GM21717 (cell line): ENCODE measurements around the gene MRPL19.
A peak's percentile ranks its signal among the peaks of the same experiment; 100 is the strongest.
"Not testable (repeated sequence)": the region's sequence is repeated elsewhere in the genome, so short reads cannot be mapped to it uniquely, and the experiment has no call there.

Source experiments
- ATAC-seq: cut with Tn5 transposase; IDR thresholded peaks from one replicate; pipeline ENCODE4 v1.9.1; 2021; ENCODE audit warnings: mild to moderate bottlenecking, moderate library complexity; ENCODE audit not compliant: unreplicated experiment

The MRPL19 gene

DNA sequence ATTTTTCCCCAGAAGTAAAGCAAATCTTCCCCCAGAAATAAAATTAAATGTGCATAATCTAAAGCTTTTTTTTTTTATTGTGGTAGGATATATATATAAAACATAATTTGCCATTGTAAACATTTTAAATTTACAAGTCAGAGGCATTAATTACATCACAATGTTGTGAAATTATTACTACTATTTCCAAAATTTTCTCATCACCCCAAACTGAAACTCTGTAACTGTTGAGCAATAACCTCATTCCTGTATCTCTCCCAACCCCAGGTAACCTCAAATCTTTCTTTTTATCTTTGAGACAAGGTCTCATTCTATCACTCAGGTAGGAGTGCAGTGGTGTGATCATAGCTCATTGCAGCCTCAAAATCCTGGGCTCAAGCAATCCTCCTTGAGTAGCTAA is 11.2 kb downstream of the MRPL19 start:
- no peak for ATAC-seq

DNA sequence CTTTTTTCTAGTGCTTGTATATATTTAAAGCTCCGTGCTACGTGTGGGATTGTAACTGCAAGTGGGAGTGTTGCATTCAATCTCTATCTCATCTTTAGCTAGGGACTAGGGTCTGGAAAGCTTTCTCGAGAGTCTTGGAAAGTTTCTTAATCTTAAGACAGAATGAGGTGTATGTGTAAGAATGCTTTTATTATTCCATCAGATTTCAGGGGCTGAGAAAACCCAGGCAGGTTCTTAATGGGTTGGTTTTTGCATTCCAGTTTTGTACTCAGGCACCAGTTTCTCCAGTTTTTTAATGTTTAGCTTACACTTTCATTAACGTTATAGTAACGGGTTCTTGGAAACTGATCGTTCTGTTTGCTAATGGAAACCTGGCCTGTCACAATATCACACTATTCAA is 20.3 kb downstream of the MRPL19 start:
- ATAC-seq, result no peak

DNA sequence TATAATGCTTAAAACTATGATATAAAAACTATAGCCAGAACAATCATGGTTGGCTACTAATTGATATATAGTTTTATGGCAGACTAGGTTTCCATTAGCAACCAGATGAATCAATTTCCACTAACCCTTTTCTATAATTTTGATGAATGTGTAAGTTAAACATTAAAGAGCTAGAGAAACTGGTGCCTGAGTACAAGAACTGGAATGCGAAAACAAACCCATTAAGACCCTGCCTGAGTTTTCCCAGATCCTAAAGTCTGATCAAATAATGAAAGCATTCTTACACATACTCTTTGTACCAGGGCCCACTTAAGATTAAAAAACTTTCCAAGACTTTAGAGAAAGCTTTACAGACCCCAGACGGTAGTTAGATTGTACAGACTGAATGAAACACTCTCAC is 21.3 kb downstream of the MRPL19 start:
- no peak for ATAC-seq

DNA sequence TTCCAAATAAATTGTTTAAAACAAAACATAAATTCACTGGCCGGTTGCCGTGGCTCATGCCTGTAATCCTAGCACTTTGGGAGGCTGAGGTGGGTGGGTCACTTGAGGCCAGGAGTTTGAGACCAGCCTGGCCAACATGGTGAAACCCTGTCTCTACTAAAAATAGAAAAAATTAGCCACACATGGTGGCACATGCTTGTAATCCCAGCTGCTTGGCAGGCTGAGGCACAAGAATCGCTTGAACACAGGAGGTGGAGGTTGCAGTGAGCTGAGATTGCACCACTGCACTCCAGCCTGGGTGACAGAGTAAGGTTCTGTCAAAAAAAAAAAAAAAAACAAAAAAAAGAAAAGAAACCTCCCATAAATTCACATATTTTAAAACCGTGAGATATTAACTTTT is 28.8 kb downstream of the MRPL19 start:
- not testable (repeated sequence) for ATAC-seq

DNA sequence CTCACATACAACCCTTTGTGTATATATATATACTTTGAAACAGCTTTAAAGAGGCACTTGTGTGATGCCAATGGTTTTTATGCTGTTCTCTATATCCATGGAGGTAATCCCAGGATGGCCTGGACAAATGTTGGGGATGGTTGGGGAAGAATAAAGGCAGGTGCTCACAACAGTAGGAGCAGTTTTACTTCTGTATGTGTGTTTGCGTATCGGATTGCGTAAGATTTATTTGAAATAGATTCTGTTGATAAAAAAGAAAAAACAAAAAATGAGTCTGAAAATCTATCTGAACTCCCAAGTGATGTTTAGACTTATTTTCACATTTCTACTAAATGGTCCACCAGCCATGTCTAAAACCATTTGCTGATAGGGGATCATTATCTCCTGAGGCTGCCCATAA is 29.3 kb downstream of the MRPL19 start:
- no peak for ATAC-seq

DNA sequence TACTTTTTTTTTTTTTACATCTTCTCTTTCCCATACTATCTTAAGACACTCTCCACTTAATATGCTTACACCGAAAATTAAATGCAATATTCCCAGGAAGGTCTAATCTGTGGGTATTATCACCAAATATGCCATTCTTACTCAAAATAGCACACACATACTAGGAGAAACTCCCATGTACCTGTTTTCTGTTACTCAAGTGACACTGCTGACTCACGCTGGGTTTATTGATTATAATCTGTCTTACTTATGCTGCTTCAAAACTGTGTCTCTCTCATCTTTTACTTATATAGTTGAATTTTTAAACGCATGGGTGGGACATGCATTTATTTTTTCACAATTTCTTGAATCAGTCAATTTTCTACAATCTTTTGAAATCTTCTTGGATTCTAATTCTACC is 29.9 kb downstream of the MRPL19 start:
- ATAC-seq, result no peak

DNA sequence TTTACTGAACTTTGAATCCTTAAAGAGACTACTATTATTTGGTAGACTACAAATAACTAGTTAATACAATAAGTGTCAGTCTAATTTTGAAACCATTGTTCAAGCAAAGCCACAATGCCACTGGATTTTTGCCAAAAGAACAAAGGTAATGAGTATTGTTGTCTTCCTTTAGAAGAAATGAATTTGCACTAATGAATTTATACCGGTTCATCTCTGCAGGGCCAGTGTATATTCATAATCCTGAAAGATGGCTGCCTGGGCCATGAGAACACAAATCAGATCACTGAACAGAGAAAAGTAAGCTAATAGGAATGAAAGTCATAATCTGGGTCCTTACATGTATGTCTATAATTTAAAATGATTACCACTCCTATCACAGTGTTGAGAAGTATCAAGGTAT is 33.0 kb downstream of the MRPL19 start:
- no peak for ATAC-seq

DNA sequence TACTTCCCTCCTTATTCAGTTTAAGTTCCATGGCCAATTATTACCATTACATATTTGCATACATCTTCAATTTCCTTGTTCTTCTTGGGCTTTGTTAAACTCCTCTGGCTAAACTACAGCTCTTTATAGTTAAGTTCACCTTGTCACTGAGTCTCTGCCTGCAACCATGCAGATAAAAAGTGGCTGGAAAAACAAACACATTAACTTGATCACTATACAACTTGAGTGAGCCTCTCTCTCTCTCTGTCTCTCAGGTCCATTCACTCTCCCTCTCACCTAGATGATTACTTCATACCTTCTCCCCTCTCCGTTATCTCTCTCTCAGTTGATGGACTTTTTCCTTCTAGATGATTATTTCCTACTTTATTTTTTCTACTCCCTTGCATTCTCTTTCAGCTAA is 33.8 kb downstream of the MRPL19 start:
- ATAC-seq, result no peak

DNA sequence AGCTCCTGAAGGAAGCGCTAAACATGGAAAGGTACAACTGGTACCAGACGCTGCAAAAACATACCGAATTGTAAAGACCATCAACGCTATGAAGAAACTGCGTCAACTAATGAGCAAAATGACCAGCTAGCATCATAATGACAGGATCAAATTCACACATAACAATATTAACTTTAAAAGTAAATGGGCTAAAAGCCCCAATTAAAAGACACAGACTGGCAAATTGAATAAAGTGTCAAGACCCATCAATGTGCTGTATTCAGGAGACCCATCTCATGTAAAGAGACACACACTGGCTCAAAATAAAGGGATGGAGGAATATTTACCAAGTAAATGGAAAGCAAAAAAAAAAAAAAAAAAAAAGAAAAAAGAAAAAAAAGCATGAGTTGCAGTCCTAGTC is 36.8 kb downstream of the MRPL19 start:
- ATAC-seq, result not testable (repeated sequence)

DNA sequence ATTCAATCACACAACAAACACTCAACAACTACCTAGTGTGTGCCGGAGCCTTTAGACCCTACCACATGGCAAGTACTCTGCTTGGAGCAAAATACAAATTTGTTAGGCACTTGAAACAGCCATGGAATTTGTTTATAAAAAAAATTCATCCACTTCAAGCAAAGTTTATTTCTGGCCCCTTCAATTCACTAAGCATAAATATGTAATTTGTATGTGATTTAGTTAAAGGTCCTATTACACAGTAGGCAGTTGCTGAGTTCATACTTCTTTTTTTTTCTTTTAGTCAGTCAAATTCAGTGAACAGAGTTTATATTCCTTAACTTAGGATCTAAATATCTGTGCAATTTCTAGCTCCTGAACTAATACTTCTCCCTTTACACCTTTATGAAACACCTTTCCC is 41.6 kb downstream of the MRPL19 start:
- no peak for ATAC-seq

DNA sequence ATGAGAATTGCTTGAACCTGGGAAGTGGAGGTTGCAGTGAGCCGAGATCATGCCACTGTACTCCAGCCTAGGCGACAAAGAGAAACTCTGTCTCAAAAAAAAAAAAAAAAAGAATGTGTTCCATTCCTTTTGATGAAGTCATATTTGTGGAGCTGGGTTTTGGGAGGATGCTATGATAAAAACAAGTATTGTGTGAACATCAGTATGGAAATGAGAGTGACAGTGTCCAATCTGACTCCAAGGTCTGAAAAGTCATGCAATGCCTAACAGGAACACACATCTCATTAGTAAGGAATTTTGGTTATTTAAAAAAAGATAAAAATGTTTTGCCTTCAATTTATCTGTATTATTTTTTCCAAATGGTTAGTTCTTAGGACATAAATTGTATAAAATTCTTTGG is 52.3 kb downstream of the MRPL19 start:
- no peak for ATAC-seq

DNA sequence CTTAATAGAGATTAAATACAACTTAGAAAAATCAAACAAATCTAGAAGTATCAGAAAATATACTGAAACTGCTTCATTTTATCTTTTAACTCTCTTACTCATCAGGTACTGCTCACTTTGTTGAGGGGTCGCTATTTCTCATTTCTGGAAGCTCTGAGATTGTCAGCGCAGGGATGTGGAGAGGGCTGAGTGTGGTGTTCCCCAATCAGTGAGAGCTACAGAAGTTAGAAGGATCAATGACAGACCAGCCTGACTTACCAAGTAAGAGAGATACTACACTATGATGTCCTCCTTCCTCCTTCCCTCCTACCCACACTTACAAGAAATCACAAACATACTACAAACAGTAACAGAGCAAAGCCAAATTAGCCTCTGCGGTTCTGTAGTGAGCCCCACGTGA is 56.0 kb downstream of the MRPL19 start:
- no peak for ATAC-seq

DNA sequence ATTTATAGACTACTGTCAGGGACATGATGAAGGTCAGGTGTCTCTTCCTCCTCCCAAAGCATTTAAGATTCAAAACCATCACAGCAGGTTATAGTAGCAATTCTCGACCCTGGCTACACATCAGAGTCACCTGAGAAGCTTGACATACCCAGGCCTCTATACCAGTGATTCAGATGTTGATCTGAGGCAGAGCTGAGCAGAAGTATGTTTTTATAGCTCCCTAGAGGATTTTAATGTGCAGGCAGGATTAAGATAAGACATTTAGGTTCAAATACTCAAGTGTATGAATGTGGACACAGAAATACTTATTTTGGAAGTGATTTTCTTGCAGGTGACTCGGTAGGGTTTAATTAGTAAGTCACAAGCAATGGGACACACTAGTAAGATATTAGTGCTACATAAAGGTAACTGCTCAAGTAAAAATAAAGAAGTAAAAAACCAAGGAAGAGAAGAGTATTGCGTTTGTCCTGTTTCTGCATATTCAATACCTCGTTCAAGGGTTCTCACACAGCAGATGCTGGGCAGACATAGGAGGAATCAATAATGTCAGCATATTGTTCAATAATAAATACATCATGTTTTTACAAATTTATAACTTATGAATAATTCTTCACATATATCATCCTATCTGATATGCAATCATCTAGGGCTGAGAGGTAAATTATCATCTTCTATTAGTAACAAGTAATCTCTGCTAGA is 57.2 kb downstream of the MRPL19 start:
- no peak for ATAC-seq

DNA sequence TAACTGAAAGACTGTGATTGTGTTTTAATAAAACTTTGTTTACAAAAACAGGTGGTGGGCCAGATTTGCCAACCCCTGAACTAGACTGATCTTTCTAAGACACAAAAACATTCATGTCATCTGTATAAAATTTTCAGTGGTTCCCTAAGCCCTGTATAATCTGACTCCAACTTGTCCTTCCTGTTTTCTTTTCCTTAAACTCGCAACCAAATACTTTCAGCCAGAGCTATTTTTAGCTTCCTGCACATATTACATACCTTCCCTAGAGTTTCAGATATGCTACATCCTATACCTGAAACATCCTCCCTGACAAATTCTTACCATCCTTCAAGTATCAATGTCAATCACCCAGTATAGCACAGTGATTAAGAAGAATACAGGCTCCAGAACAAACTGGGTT is 59.3 kb downstream of the MRPL19 start:
- ATAC-seq, result no peak

DNA sequence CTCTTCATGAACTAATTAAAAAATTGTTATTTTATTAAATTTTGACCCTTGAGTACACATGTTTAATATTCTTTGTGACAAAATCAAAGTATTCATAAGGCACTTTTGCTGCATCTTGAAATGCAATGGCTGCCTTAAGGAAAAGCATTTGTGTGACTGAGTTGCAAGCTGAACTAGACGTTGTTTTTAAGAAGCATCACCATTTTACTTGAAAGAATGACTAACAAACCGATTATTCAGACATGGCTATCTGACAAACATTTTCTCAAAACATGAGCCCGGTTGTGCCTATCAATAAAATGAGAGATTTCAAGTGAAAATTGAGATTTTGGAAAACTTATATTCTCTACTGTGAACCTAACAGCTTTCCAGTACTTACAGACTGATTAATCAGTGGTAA is 61.3 kb downstream of the MRPL19 start:
- ATAC-seq, result no peak

DNA sequence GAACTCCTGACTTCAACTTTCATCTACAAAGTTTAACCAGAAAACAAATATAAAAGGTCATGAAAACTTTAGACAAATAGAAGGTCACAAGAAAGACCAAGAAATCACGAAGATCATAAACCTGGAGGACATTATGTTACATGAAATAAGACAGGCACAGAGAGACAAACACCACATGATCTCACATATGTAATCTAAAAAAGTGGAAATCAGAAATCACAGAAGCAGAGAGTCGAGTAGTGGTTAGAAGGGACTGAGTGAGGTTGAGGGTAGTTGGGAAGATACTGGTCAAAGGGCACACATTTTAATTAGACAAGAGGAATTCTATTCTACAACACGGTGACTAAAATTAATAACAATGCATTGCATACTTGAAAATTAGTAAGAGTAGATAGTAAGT is 62.7 kb downstream of the MRPL19 start:
- no peak for ATAC-seq

DNA sequence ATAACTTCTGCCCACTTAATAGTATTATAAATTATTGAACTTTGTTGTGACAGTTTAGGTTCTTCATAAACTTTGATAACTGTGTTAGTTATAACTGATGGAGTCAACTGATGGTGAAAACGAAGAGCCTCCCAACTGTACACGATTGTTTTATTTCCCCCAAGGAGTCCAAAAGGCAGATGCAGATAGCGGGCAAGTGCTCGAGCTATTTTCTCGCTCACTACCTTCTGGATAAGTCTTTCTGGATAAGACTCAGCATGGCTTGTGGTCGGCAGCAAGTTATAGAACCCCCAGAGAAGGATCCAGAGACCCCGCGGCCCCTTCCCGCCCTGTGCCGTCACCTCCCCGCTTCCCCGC is 63.6 kb downstream of the MRPL19 start:
- ATAC-seq, result peak; percentile 32

DNA sequence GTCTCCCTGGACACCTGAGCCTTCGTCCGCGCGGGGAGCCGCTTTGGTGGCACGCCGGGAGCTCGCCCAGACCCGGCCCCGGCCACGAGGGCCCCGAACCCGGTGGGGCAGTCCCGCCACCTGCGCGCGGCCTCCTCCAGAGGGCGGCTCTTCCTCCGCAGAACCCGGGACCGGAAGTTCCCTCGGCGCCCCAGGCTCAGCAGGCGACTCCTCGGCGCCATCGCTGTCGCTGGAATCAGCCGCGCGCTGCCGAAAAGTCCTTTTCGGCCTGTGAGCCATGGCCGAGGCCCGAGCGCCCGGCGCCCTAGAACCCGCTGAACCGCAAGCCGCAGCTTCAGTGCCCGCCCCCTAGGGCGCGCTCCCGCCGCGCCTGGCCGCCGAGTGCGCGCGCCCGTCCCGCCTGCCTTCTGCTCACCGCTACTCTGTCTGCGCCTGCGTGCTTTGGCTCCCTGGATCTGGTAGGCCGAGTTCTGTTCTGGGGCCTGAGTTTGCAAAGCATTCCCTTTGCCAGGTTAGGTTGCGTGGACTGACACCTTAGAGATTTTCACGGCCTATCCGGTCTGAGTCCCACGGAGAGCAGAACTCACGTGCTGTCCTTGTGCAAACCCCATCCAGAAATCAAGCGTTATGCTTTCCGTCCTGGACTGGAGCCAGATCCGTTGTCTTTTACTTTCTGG is 64.1 kb downstream of the MRPL19 start, which contains the start of gene GCFC2:
Gene GCFC2 (minus strand): TSS at position 339 of the 677 bp plus-strand sequence. CDS start 60 bp downstream, at position 279.
- ATAC-seq, result peak; percentile 93

DNA sequence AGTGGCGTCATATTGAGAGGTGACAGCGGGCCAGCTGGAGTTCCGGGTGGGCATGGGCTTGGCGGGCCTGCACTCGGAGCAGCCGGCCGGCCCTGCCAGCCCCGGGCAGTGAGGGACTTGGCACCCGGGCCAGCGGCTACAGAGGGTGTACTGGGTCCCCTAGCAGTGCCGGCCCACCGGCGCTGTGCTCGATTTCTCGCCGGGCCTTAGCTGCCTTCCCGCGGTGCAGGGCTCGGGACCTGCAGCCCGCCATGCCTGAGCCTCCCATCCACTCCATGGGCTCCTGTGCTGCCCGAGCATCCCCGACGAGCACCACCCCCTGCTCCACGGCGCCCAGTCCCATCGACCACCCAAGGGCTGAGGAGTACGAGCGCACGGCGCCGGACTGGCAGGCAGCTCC is 65.0 kb downstream of the MRPL19 start:
- not testable (repeated sequence) for ATAC-seq

DNA sequence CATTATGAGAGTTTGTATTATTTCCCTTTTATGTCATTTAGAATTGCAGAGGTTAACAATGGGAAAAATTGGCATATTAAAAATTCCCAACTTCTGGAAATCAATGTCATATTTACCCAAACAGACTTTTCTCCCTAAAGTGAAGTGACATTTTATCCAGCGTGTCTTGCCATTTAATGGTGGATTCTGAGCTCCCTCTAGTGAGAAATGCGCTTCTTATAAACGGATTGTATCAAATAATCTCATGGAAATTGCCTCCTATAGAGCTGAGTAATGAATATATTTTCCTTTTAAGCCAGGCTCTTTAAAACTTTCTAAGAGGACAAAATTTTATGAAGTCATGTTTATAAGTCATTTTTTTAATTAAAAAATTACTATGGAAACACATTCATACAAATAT is 69.8 kb downstream of the MRPL19 start:
- ATAC-seq, result no peak

DNA sequence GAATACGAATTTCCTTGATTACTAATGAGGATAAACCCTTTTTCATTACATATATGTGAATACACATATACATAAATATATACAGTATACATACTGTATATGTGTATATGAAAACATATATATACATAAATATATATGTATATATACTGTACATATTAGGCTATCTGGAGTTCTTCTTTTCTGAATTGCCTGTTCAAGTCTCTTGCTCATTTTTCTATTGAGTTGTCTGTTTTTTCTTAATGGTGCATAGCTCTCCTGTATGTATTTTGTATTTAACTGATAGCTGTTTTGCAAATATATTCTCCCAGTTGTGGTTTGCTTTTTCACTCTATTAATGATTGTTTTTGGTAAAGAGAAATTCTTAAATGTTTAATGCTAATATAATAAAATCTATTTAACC is 73.0 kb downstream of the MRPL19 start:
- no peak for ATAC-seq

DNA sequence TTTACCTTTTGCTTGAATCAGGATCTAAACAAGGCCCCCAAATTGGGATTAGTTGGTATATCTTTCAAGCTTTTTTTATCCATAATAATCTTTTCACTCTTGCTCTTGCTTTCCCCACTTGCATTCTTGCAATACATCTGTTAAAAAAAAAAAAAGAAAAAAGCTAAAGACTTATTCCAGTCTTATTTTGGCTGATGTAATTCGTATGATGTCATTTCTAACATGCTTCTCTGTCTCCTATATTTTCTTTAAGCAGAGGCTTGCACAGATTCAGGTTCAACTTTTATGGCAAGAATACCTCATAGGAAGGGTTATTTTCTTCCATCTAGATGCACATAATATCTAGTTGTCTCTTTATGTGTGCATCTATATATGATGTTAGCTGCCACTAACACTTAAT is 73.9 kb downstream of the MRPL19 start:
- ATAC-seq, result no peak

DNA sequence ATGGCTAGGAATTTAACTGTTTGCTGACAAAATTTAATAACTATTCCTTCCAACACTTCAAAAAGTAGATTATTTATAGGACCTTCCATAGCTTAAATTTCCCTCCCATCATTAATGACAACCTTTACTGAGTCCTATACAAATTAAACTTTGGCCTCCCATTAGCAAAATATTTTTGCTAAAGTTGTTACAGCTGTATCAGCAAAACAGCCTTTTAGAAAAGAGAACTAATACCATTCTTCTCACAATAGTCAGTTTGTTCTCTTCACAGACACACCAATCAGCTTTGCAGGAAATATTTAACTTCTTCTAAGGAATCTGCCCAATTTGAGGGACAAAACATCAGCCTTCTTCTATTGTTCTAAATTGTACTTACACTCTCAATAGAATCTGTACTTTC is 76.1 kb downstream of the MRPL19 start:
- ATAC-seq, result no peak
